COLO829 (cell line): ENCODE measurements around the gene BBS1.

Experiments
- DNase-seq: peaks from one replicate; pipeline ENCODE4 v3.0.0; 2012; ENCODE audit warnings: low spot score

Gene BBS1

DNA sequence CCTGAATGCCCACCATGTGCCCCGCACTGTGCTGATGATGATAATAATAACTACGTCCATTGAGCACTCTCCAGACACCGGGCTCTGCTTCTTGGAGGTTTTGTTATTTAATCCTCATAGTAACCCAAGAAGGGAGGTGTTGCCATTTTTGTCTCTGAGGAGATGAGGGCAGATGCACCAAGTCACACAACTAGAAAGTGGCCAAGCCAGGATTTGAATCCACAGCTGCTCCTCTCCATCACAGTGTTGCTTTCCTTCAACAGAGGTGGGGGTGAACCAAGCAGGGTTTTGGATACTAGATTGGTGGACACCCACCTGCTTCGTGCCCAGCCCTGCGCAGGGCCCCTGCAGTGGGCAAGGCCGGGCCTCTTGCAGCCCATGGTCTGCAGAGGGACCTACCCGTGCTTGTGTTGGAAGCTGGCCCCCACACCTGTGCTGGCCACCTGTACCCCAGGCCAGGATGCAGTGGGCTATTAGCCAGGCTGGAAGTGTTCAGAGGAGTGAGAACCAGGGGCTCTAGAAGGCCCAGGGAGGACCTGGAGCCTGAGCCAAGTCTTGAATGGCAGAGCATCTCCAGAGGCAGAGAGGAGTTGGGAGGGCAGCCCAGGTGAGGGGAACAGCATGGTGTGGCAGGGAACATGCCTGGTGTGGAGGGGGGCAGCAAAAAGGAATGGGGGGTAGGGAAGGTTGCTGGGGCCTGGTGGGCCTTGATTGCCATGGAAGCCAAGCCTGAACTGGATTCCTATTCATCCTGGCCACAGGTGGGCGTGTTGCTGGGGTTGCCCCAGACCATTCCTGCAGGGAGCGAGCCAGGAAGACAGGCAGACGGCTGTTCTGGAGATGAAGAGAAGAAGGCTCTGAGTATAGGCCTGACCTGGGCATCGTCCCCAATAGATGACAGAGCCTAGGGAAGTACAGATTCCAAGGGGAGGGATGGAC, 32.9 kb upstream of the BBS1 start:
- no peak for DNase-seq

DNA sequence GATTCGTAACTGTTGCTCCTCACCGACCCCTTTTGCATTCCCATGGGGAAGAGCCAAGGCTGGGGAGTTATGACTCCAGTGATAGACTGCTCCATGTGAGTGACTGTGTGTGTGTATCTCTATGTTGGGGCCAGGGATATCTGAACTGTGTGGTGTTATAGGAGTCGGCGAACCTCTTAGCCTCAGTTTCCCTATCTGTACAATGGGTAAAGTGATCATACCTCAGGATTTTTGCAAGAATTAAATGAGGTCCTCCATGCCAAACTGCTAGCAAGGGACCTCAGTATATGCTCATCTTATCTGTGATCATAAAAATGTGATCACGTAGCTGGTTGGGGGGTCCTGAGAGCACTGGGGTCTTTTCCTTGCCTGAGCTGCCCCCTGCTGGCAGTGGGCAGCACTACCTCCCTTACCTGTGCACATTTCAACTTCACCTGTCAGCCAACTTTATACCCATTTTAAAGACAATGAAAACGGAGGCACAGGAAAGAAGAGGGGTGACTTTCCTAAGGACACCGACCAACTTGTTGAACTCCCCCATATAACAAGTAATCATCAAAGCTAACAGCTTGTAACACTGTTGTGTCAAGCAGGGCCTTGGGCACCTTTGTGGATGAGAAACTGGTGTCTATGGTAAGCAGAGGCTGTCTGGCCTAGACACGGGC, 31.6 kb upstream of the BBS1 start:
- DNase-seq: no peak

DNA sequence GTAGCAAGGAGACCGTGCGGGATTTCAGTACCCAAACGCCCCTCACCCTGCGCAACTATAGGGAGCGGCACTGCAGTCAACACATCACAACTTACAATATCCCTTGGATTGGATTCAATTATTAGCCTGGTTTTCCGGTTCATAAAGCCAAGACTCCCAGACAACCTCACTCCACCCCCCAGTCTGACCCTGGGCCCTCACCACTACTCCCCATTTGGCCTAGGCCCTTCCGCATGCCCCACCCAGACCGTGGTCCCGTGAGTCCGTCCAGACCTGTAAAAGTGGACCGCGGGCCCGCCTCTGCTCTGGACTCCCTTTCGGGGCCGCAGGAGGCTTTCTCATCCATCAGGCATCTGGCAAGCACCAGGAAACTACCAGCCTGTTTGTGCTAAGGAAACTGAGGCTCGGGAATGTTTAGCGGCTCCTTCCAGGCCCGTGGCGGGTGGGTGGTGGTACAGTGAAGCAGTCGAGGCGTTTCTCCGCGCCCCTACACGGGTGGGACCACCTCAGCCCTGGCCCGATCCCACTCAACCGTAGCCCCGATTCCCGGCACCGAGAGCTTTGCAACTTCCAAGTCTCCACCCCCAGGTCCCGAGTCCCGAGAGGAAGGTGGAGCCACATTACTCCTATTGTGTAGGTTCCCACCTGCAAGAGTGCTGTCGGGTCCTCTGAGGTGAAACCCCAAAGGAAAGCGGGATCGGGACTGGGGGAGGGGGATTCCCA, 30.9 kb upstream of the BBS1 start:
- DNase-seq: no peak

DNA sequence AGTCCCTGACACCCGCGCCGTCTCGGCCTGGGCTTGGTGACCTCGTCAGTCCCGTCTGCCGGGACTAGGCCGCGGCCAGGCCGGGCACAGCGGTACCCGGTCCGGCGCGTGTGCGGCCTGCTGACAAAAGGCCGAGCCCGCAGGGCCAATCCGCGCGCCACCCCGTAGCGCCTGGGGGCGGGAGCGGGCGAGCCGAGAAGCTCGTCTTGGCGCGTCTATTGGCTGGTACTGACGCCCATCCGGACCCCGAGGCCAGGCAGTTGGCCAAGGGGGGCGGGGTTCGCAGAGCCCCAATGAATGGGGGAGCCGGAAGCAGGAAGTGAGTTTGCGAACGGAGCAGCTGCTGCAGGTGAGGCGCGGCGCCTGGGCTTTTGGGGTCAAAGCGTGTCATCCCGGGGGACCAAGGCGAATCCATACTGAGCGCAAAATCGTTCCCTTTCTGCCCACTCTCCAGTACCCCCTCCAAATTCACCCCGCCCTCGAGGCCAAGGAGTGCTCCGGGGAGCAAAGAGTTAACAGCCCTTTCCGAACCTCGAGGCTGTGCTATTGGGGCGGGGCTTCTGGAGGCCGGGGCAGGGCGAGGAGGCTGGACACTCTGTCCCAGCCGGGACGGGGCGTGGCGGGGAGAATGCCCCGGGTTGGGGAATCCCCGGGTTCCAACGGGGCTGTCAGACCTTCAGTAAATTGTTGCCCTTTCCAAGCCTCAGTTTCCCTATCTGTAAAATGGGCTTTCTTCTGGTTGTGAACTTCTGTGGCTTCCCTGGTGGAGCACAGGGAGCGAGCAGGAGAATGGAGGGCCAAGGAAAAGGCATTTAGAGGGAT, 30.1 kb upstream of the BBS1 start, which contains the start of gene DPP3:
Gene DPP3 (plus strand): TSS at position 318 of the 822 bp plus-strand sequence. CDS start 1,767 bp downstream, outside the sequence.
- DNase-seq: peak; percentile 98

DNA sequence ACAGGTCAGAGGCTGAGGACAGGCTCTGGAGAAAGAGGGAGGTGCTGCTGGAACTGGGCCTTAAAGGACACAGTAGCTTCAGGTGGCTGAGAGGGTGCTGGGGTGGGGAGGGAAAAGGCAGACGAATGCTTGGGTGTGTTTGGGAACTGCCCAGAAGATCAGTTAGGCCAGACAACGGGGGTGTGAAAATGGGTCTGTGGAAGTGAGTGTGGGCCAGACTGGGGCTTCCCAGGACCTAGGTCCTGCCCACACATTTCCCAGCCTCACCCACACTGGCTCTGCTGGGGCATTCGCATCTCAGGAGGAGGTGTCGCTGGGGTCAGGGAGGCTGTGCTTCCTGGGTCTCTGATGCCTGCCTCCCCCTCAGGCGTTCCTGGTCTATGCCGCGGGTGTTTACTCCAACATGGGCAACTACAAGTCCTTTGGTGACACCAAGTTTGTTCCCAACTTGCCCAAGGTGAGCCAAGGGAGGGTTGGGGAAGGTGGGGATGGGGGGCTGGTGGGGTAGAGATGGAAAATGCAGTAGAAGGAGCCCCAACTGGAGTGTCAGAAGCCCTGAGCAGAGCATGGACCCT, 25.5 kb upstream of the BBS1 start:
- no peak for DNase-seq

DNA sequence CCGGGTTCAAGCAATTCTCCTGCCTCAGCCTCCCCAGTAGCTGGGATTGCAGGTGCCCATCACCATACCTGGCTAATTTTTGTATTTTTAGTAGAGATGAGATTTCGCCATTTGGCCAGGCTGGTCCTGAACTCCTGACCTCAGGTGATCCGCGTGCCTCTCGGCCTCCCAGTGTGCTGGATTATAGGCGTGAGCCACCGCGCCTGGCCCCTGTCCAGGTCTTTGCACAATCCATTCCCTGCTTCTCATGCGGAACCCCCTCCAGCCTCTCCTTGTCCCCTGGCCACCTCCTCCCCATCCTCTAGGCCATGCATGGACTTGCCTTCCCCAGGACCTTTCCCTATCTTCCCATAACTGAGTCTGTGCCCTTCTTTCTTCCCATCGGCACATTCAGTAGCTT, 21.5 kb upstream of the BBS1 start:
- DNase-seq: no peak

DNA sequence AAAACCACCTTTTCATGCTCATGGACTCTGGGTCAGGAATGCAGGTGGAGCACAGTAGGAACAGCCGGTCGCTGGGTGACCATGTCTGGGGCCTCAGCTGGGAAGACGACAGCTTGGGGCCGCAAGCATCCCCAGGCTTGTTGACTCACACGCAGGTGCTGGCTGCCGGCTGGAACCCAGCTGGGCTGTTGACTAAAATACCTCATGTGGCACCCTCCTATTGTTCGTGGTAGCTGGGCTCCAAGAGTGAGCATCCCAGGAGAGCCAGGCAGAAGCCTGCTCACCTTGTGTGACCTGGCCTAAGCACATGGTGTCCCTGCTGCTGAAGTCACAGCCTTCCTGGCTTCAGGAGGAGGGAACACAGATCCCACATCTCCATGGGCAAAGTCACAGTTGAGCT, 20.8 kb upstream of the BBS1 start:
- no peak for DNase-seq

DNA sequence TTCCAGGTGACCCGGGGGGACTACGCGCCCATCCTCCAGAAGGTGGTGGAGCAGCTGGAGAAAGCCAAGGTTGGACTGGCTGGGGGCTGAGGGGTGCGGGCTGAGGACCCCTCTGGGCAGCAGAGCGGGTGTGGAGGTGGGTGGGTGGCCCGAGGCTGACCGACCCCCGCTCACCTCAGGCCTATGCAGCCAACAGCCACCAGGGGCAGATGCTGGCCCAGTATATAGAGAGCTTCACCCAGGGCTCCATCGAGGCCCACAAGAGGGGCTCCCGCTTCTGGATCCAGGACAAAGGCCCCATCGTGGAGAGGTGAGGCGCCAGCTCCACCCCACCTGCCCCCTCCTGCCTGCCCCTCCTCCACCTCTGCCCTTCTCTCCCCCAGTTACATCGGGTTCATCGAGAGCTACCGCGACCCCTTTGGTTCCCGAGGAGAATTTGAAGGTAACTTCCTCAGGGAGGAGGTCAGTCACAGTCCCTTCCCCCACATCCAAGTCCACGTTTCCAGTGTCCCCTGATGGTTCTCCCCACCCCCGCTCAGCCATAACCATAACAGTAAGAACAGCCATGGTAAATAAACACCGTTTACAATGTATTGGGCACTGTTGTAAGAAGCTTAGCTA, 19.0 kb upstream of the BBS1 start:
- DNase-seq: no peak

DNA sequence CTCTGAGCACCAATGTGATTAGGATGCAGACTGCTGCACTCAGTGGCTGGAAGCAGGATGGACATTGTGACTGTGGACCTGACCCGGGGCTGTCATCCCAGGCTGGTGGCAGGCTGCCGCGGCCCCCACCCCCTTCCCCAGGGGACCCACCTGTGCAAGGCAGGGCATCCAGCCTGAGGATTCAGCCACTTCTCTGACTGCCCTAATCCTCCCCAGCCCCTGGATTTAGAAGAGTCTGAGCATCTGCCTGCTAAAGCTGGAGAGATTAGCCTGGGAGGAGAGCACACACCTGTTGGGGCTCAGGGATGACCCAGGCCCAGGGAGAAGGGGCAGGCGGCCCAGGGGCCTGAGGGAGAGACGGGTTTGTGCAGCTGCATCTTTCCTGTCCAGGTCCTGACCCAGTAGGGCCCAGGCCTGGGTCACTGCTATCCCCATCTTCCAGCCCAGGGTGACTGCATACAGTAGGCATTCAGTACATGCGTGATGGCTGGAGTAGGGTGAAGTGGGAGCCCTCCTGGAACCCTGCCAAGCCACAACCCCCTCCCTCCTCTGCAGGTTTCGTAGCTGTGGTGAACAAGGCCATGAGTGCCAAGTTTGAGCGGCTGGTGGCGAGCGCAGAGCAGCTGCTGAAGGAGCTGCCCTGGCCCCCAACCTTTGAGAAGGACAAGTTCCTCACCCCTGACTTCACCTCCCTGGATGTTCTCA, 18.1 kb upstream of the BBS1 start:
- no peak for DNase-seq

DNA sequence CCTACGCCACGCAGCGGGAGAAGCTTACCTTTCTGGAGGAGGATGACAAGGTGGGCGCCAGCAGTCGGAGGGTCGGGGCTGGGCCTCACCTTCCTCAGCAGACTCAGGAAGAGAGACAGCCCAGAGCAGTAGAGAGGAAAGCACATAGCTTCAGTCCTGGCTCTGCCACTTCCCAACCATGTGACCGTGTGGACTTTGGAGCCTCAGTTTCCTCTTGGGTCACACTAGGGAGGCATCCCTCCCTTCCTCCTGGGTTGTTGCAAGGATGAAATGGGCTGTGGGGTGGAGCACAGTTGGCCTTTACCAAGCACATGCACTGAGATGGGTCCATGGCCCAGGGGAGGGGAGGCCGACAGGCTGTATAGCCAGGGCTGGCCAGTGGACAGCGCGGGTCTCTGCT, 17.3 kb upstream of the BBS1 start:
- no peak for DNase-seq

DNA sequence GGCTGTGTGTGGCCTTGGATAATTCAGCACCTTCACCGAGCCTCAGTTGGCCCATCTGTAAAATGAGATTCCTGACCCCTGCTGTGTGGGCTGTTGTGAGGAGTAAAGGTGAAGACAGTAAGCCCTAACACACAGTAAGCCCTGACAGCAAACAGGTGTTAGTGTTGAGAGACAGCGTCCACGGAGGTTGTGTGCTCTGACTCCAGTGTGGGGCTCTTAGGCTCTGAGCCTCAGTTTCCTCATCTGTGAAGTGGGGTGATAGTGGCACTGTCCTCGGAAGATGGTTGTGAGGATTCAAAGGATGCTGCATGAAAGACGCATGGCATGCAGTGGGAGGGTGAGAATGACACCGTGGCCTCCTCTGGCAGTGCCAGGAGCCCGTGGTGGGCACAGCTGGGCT, 16.0 kb upstream of the BBS1 start:
- DNase-seq: no peak

DNA sequence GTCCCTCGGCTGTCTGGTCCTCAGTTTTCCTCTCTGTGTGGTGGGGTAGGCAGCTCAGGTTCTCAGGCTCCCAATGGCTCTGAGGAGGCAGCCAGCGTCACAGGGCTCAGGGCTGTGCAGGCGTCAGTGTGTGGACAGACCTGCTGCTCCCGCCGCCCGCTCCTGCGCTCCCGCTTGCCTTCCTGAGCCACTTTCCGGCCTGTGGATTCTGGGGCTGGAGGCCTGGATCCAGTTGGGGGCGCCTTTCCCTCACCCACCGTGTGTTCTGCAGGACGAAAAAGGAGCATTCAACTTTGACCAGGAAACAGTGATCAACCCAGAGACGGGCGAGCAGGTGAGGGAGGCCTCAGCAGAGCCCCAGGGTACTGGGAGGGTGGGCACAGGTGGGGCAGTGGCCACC, 15.5 kb upstream of the BBS1 start:
- DNase-seq: no peak

DNA sequence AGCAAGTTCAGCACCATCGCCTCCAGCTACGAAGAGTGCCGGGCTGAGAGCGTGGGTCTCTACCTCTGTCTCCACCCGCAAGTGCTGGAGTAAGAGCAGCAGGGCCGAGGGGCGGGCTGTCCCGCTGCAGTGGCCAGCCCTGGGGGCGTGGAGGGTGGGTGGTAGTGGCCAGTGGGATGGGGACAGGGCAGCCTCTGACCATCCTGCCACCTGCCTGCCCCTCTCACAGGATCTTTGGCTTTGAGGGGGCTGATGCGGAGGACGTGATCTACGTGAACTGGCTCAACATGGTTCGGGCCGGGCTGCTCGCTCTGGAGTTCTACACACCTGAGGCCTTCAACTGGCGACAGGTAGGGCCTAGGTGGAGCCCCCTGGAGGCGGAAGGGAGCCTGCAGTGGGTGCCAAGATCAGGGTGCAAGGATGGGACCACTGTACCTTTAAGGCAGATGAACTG, 15.0 kb upstream of the BBS1 start:
- no peak for DNase-seq

DNA sequence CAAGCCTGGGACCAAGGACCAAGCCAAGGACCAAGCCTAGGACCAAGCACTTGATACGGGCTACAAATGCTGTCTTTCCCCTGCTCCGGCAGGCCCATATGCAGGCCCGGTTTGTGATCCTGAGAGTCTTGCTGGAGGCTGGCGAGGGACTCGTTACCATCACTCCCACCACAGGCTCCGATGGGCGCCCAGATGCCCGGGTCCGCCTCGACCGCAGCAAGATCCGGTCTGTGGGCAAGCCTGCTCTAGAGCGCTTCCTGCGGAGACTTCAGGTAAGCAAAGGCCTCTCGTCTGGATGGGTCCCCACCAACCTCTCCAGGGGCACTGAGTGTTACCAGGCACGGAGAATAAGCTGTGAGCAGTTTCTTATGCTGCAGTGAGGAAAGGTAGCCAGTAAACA, 13.2 kb upstream of the BBS1 start:
- no peak for DNase-seq

DNA sequence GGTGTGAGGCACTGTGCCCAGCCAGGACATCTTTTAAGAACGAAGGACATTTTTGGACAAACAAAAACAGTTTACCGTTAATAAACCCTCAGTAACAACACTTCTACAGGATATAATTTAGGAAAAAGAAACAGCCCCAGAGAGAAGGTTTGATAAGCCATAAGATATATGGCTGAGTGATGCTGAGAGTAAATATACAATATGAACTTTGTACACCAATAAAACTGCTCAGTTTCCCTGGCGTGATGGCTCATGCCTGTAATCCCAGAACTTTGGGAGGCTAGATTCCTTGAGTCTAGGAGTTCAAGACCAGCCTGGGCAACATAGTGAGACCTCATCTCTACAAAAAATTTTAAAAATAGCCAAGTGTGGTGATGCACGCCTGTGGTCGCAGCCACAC, 11.9 kb upstream of the BBS1 start:
- DNase-seq: no peak

DNA sequence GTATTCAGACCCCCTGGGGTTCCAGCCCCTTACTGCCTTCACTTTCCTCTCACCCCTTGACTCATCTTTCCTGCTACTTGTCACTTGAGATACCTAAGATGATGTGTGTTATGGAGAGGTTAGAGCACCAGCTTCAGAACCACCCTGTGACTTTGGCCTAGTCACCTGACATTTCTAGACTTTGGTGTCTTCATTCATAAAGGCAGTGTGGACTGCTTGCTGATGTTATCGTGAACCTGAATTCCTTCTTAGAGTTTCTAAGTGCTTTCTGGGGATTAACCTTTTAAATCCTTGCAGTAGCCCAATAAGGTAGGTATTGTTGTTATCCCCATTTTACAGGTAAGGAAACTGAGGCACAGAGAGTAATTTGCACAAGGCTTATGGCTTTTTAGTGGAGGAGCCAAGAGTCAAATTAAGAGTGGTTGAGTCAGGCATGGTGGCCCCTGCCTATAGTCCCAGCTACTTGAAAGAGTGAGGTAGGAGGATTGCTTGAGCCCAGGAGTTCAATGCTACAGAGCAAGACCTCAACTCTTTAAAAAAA, 5.1 kb upstream of the BBS1 start:
- no peak for DNase-seq

DNA sequence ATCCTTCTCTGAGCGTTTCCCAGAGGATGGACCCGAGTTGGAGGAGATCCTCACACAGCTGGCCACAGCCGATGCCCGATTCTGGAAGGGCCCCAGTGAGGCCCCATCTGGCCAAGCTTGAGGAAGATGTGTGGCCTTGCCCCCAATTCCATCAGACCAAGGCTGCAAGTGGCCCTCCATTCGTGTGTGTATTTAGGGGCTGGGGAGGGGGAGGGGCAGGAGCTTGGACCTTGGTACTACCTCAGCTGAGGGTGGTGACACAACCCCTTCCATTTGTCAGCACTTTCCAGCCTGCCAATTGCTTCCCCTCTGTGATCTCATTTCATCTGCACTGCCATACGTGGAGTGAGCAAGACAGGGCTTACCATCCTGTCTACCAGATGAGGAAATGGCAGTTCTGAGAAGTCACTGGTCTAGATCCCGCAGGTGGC, 1.3 kb upstream of the BBS1 start:
- DNase-seq: no peak

DNA sequence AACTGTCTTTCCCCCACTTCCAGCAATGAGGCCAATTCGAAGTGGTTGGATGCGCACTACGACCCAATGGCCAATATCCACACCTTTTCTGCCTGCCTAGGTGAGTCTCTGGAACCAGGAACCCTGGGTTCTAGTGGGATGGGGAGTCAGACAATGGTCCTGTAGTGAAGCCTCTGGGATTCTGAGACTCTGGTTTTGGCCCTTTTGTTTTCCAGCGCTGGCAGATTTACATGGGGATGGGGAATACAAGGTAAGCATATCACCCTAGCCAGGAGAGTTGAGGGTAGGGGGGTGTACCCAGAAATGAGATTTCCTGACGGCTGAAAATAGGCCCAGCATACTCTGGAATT, 530 bp downstream of the BBS1 start:
- DNase-seq: peak; percentile 38

DNA sequence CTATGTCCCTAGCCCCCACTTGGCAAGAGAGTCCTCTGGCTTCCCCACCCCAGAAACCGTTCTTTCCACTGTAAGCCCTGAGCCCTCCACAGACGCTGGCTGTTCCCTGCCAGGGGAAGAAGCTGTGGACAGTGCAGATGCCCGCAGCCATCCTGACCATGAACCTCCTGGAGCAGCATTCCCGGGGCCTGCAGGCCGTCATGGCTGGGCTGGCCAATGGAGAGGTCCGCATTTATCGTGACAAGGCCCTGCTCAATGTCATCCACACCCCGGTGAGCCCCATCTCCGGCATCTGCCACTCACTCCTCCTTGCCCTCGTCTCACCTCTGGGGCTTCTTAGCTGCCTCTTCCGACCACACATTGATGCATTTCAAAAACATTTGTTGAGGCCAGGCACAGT, 13.2 kb downstream of the BBS1 start:
- no peak for DNase-seq
